Gastrocnemius medialis (tissue), 4 donors: ENCODE measurements around the gene SMTNL1.
"Not testable (repeated sequence)": the region's sequence is repeated elsewhere in the genome, so short reads cannot be mapped to it uniquely, and the experiment has no call there.

Source experiments
- POLR2A ChIP-seq, 2 donors: fragments of 450-650 bp; IDR thresholded peaks; one replicate each; pipeline ENCODE4 v1.6.1; 2017; ENCODE audit warnings: antibody characterized with exemption in 2 of 2, mild to moderate bottlenecking in 2 of 2, moderate library complexity in 2 of 2
- TF ChIP-seq, protein P1 (sequence below), 5 experiments: fragments of 450-650 bp in 3 of 5; fragments of 200-600 bp in 2 of 5; sonication (generic) in 2 of 5; IDR thresholded peaks in 4 of 5; conservative IDR thresholded peaks in 1 of 5; 1 replicate in 4 of 5; 2 replicates in 1 of 5; pipeline ENCODE4 v1.5.1; 2016 to 2019; ENCODE audit warnings: antibody characterized with exemption in 5 of 5, mild to moderate bottlenecking in 3 of 5, moderate library complexity in 3 of 5

- TF ChIP-seq, protein P1, sequence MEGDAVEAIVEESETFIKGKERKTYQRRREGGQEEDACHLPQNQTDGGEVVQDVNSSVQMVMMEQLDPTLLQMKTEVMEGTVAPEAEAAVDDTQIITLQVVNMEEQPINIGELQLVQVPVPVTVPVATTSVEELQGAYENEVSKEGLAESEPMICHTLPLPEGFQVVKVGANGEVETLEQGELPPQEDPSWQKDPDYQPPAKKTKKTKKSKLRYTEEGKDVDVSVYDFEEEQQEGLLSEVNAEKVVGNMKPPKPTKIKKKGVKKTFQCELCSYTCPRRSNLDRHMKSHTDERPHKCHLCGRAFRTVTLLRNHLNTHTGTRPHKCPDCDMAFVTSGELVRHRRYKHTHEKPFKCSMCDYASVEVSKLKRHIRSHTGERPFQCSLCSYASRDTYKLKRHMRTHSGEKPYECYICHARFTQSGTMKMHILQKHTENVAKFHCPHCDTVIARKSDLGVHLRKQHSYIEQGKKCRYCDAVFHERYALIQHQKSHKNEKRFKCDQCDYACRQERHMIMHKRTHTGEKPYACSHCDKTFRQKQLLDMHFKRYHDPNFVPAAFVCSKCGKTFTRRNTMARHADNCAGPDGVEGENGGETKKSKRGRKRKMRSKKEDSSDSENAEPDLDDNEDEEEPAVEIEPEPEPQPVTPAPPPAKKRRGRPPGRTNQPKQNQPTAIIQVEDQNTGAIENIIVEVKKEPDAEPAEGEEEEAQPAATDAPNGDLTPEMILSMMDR (IDR thresholded peaks at IDR 0.05 in 4 of 5, conservative IDR thresholded peaks at IDR 0.05 in 1 of 5) = not testable (repeated sequence)
- TF ChIP-seq POLR2A (IDR thresholded peaks at IDR 0.05) = not testable (repeated sequence)
Observed at GRCh38 chr11:57534449-57534848, 2.9 kb upstream of the SMTNL1 start.
